GM12878 (cell line): ENCODE measurements around the gene TC2N. TPM values are rescaled to one million over a fixed set of nuclear protein-coding genes. Genes with fewer than 3 reads are reported as not detected.

ENCODE experiments used
- ETV6 ChIP-seq, 2 experiments: fragments of 450-650 bp in 1 of 2; IDR thresholded peaks in 1 of 2; conservative IDR thresholded peaks in 1 of 2; 2 replicates each; pipeline ENCODE4 v1.6.1; 2014; ENCODE audit warnings: antibody characterized with exemption in 1 of 2, borderline replicate concordance in 1 of 2, low read depth in 1 of 2, mild to moderate bottlenecking in 1 of 2, moderate library complexity in 1 of 2
- KDM1A ChIP-seq: fragments of 200-600 bp; sonication (generic); IDR thresholded peaks from 2 replicates; pipeline ENCODE4 v1.6.1; 2016; ENCODE audit warnings: borderline replicate concordance
- SUZ12 ChIP-seq: fragments of 200-600 bp; sonication (generic); IDR thresholded peaks from one replicate; pipeline ENCODE4 v1.6.1; 2018; ENCODE audit warnings: antibody characterized with exemption, mild to moderate bottlenecking; ENCODE audit not compliant: unreplicated experiment
- TCF12 ChIP-seq: IDR thresholded peaks from 2 replicates; pipeline ENCODE4 v1.6.1; 2011; ENCODE audit warnings: low read depth, mild to moderate bottlenecking, low read length
- WRNIP1 ChIP-seq: IDR thresholded peaks from 2 replicates; pipeline ENCODE4 v1.6.1; 2011; ENCODE audit warnings: low read depth, low read length, improper control_type of control experiment, borderline replicate concordance
- polyA plus RNA-seq, 11 experiments: library from polyadenylated mRNA; depleted of rRNA in 4 of 11; unstranded in 6 of 11; stranded (reverse) in 5 of 11; fragments of >200 nt; fragmentation: Nextera tagmentation in 4 of 11; fragmentation: Illumina TruSeq in 1 of 11; extraction: Ambion mirVana in 4 of 11; extraction: Trizol in 1 of 11; gene quantifications; 1 replicate in 1 of 11; 2 replicates in 10 of 11; pipeline versions ENCODE4 v1.2.1 to v1.2.3, GENCODE V29; 2011 to 2016; ENCODE audit warnings: inconsistent platforms in 2 of 11, missing spikeins in 2 of 11, low read depth in 1 of 11
- total RNA-seq, 4 experiments: library from RNA; depleted of rRNA in 3 of 4; stranded (reverse); fragments of >200 nt in 3 of 4; fragmentation: Illumina TruSeq in 1 of 4; extraction: Trizol in 1 of 4; gene quantifications; 2 replicates each; pipeline versions ENCODE4 v1.2.1 to v1.2.3, GENCODE V29; 2013 to 2021
- TF ChIP-seq, protein P1 (sequence below): fragments of 450-650 bp; formaldehyde crosslinking; IDR thresholded peaks from 2 replicates; pipeline ENCODE4 v1.4.0; 2022; ENCODE audit warnings: mild to moderate bottlenecking, moderate library complexity
- TF ChIP-seq, protein P2 (sequence below): IDR thresholded peaks from 2 replicates; pipeline ENCODE4 v1.6.1; 2012; ENCODE audit warnings: low read length, inconsistent platforms
- TF ChIP-seq, protein P3 (sequence below): fragments of 150-350 bp; IDR thresholded peaks from 2 replicates; pipeline ENCODE4 v1.6.1; 2016; ENCODE audit warnings: low read depth, low read length

Gene TC2N
- total and polyA plus RNA-seq, 10 of the 15 experiments (the other 5 are each of a cell fraction or from before 2014, with no cell fraction given), result 0.15 to 1.6 (median 0.35) TPM

DNA sequence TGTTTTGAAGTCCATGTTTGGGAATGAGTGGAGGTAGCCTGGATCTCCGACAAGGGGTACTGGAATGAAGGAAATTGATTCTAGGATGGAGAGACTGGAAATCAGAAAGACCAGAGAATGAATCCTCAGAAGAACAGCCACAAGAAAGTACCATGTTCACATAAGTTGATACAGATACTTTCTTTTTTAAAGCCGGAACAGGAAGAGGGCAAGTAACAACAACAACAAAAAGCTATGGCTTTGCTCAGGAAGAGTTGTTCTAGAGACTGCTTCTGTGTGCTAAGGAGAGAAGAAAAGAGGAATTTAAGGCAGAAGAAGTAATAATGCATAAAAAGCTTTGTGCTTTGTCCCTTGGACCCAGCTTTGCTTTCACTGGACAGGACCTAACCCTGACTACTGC, 6.2 kb downstream of the TC2N start (continued):
- TF ChIP-seq, protein P1, sequence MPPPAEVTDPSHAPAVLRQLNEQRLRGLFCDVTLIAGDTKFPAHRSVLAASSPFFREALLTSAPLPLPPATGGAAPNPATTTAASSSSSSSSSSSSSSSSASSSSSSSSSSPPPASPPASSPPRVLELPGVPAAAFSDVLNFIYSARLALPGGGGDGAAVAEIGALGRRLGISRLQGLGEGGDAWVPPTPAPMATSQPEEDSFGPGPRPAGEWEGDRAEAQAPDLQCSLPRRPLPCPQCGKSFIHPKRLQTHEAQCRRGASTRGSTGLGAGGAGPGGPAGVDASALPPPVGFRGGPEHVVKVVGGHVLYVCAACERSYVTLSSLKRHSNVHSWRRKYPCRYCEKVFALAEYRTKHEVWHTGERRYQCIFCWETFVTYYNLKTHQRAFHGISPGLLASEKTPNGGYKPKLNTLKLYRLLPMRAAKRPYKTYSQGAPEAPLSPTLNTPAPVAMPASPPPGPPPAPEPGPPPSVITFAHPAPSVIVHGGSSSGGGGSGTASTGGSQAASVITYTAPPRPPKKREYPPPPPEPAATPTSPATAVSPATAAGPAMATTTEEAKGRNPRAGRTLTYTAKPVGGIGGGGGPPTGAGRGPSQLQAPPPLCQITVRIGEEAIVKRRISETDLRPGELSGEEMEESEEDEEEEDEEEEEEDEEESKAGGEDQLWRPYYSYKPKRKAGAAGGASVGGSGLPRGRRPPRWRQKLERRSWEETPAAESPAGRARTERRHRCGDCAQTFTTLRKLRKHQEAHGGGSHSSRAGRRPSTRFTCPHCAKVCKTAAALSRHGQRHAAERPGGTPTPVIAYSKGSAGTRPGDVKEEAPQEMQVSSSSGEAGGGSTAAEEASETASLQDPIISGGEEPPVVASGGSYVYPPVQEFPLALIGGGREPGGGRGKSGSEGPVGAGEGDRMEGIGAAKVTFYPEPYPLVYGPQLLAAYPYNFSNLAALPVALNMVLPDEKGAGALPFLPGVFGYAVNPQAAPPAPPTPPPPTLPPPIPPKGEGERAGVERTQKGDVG (CRISPR knock-in tag), result no peak
- TF ChIP-seq KDM1A (no peak), TCF12 (no peak), WRNIP1 (no peak), SUZ12 (no peak), ETV6 (conservative IDR thresholded peaks at IDR 0.05 in 1 of 2, IDR thresholded peaks at IDR 0.05 in 1 of 2; ENCODE audit: borderline replicate concordance in 1 of 2, low read depth in 1 of 2) (no peak)
- TF ChIP-seq, protein P2, sequence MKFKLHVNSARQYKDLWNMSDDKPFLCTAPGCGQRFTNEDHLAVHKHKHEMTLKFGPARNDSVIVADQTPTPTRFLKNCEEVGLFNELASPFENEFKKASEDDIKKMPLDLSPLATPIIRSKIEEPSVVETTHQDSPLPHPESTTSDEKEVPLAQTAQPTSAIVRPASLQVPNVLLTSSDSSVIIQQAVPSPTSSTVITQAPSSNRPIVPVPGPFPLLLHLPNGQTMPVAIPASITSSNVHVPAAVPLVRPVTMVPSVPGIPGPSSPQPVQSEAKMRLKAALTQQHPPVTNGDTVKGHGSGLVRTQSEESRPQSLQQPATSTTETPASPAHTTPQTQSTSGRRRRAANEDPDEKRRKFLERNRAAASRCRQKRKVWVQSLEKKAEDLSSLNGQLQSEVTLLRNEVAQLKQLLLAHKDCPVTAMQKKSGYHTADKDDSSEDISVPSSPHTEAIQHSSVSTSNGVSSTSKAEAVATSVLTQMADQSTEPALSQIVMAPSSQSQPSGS, result no peak
- TF ChIP-seq, protein P3, sequence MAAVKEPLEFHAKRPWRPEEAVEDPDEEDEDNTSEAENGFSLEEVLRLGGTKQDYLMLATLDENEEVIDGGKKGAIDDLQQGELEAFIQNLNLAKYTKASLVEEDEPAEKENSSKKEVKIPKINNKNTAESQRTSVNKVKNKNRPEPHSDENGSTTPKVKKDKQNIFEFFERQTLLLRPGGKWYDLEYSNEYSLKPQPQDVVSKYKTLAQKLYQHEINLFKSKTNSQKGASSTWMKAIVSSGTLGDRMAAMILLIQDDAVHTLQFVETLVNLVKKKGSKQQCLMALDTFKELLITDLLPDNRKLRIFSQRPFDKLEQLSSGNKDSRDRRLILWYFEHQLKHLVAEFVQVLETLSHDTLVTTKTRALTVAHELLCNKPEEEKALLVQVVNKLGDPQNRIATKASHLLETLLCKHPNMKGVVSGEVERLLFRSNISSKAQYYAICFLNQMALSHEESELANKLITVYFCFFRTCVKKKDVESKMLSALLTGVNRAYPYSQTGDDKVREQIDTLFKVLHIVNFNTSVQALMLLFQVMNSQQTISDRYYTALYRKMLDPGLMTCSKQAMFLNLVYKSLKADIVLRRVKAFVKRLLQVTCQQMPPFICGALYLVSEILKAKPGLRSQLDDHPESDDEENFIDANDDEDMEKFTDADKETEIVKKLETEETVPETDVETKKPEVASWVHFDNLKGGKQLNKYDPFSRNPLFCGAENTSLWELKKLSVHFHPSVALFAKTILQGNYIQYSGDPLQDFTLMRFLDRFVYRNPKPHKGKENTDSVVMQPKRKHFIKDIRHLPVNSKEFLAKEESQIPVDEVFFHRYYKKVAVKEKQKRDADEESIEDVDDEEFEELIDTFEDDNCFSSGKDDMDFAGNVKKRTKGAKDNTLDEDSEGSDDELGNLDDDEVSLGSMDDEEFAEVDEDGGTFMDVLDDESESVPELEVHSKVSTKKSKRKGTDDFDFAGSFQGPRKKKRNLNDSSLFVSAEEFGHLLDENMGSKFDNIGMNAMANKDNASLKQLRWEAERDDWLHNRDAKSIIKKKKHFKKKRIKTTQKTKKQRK, result no peak
